HG03060 (cell line): ENCODE results near the gene ERC1.

Experiments
- ATAC-seq: cut with Tn5 transposase; IDR thresholded peaks from one replicate; pipeline ENCODE4 v1.9.1; 2021; ENCODE audit warnings: low read depth, moderate number of reproducible peaks; ENCODE audit not compliant: unreplicated experiment

The ERC1 gene

GRCh38 chr12:1463073-1463905 lies 472.3 kb downstream of the ERC1 start:
- no peak for ATAC-seq

- ATAC-seq, result no peak
Measured at GRCh38 chr12:1464925-1465324, 473.9 kb downstream of the ERC1 start.

DNA sequence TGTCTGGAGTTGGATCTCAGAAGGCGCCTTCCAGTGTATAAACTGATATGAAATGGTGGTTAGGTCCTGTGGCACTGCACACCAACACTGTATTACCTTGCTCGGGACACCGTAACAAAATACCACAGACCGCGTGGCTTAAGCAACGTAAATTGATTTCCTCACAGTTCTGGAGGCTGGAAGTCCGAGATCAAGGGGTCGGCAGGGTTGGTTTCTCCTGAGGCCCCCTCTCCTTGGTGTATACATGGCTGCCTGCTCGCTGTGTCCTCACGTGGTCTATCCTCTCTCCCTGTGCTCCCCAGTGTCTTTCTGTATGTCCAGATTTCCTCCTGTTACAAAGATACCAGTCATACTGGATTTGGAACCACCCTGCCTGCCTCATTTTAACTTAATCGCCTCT lies 475.0 kb downstream of the ERC1 start:
- no peak for ATAC-seq

DNA sequence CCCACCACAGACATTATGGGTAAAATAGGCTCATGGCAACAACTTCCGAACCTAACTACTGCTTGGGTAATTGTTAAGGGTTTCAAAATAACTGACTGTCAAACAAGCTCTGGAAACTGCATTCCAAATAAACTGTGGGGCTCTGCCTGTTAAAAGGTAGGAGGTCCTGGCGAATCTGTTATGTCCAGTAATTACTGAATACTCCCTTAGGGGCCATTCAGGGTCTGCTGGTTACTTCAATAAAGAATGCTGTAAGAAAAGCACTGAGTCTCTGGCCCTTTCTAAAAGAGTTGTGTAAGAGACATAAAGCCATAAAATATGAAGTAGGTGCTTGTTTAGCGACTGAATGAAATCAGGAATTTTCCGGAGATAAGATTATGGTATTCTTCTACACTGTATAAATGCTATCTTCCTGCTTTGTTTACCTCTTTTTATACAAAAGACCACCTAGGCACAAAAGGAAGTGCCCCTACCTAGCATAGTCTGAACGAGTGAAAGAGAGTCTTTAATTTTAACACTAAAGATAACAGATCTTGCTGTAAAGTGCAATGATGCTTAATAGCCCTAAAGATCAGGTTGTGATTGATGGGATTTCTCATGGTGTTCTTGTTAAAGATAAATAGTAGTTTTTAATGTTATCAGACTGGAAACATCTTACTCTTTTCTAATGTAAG lies 475.6 kb downstream of the ERC1 start:
- no peak for ATAC-seq

- ATAC-seq, result no peak
Measured at GRCh38 chr12:1467710-1468109, 476.7 kb downstream of the ERC1 start.

DNA sequence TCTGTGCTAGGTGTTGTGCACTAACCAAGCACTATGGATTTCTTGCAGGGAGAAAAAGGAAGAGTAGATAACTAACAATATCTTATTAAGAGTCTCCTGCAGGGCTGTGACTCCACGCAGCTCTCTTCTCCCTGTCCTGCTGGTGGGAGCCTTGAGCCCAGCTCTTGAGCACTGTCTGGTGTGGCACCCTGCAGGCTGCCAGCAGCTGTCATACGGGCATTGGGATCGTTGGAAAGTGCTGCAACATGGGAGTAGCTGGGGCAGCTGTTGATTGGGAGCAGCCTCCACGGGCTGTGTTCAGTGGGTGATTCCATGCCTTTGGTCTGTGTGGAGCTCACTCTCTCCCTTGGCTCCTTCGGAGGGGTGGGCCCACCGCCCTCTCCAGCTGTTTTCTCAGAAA lies 478.0 kb downstream of the ERC1 start:
- ATAC-seq, result no peak

GRCh38 chr12:1470051-1470450 lies 479.0 kb downstream of the ERC1 start:
- ATAC-seq, result no peak

DNA sequence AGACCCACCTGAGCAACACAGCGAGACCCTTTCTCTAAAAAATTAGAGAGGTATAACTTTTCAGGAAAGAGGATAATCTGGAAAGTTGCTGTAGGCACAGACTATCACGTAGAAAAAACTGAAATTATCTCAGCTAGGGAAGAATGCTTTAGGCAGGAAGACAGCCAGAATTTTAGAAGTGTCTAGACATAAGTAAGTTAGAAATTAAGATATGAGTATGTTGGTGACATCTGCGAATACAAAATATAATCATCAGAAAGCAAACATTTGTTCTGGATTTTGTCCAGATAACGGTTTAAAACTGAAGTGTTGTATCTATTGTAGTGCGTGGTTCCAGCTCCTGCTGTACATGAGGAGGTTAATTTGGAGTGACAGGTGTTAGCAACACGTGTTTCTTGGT lies 480.2 kb downstream of the ERC1 start:
- ATAC-seq, result no peak

DNA sequence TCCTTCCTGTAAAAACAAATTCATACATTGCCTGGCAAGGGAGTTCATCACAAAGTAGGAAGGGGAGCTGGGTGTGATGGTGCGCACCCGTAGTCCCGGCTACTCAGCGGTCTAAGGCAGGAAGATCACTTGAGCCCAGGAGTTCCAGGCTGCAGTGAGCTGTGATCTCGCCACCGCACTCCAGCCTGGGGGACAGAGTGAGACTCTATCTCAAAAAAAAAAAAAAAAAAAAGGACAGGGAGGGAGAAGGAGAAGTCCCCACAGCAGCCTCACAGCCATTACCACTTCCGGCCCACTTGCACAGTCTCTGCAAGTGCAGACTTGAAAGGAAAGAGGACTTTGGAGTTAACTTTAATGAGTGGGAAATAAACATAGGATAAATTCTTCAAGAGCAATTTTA lies 482.4 kb downstream of the ERC1 start:
- no peak for ATAC-seq

- no peak for ATAC-seq
Measured at GRCh38 chr12:1474041-1474573, 483.1 kb downstream of the ERC1 start.

- ATAC-seq, result no peak
Measured at GRCh38 chr12:1474574-1475153, 483.6 kb downstream of the ERC1 start.

GRCh38 chr12:1479645-1480044 lies 488.6 kb downstream of the ERC1 start:
- ATAC-seq, result no peak

GRCh38 chr12:1481326-1481725 lies 490.3 kb downstream of the ERC1 start:
- no peak for ATAC-seq

- no peak for ATAC-seq
Measured at GRCh38 chr12:1481906-1482305, 490.9 kb downstream of the ERC1 start.

DNA sequence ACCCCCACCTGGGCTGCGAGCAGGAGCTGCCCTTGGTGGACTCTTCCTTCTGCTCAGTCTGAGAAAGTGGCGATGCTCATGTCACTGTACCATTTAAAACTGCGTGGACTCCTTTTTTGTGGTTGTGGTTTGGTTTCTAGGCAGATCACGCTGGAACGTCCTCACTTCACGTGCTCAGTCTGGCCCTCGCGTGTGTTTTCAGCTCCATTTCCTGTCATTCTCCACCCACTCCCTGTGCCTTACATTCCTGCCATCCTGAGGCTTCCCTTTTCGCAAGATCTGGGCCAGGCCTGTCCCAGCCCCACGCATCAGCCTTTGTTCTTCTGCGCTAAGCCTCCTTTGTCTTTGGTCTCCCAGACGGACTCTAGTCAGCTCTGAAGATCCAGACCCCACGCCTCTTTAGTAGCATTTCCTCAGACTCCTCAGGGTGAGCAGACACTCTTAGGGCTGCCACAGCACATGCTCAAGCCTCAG lies 497.9 kb downstream of the ERC1 start:
- no peak for ATAC-seq

GRCh38 chr12:1491983-1492697 lies 501.1 kb downstream of the ERC1 start:
- no peak for ATAC-seq

GRCh38 chr12:1493781-1494565 lies 502.9 kb downstream of the ERC1 start:
- no peak for ATAC-seq

DNA sequence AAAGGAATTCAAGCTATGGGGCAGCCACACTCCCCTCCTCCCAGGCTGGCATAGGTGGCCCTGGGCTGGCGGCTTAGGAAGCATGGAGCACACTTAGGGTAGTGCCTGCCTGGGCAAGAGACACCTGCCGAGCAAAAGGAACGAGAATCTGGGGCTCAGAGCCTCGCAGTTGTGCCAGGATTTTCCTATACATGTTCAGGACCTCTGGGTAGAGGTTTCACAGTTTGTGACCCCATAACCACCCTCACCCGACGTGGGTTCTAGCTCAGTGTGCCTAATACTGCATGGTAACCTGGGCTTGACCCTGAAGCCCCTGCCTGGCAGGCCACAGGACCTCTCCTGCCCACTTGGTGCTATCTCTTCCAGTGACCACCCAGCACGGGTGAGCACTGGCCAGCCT lies 503.8 kb downstream of the ERC1 start:
- ATAC-seq, result no peak

DNA sequence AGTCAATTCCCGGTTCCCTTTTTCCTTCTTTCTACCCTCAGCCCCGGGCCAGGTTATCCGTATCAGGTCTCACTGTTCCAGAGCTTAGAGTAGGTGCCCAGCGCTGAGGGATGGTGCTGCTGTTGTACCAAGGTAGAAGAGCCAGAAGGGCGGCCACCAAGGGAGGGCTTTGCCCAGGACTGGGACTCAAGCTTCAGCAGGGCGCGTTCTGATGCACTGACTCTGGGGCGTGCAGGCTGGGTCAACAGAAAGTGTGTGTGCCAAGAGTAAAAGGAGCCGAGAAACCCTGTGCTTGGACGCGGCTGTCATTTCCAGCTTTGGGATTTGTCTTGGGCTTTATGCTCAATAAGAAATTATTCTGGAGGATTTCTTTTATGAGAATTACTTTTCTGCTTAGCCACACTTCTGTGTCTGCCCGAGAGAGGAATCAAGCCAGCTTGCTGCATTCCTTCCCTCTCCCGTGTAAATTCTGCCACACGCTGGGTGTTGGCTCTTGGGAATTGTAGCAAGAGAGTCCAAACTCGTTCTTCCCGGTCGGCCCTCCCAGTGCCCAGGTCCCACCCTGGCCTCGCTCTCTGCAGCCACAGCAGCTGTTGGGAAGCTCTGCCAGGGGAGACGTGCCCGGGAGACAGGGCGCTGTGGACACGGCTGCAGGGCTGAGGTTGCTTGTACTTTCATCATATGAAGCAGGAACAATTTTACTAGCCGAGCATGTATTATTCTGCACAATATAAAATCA lies 505.3 kb downstream of the ERC1 start:
- ATAC-seq, result no peak
